HAP-1 (cell line): ENCODE measurements around the gene SLC35F2.

Experiments used
- DNase-seq, 2 experiments: peaks; one replicate each; pipeline ENCODE4 v3.0.0-alpha.2; 2016 to 2020; ENCODE audit warnings: low spot score in 2 of 2
- H3K27me3 ChIP-seq: fragments of 250-450 bp; sonication (Bioruptor Pico); 2 replicates; pipeline ENCODE4 v1.5.1; 2020; ENCODE audit warnings: low read depth, mild to moderate bottlenecking, moderate library complexity
- H3K36me3 ChIP-seq: fragments of 250-450 bp; sonication (Bioruptor Pico); replicated peaks from 2 replicates; pipeline ENCODE4 v1.5.1; 2020; ENCODE audit warnings: mild to moderate bottlenecking
- H3K4me1 ChIP-seq: fragments of 250-450 bp; sonication (Bioruptor Pico); 2 replicates; pipeline ENCODE4 v1.5.1; 2020; ENCODE audit warnings: mild to moderate bottlenecking
- H3K4me3 ChIP-seq: fragments of 250-450 bp; sonication (Bioruptor Pico); 2 replicates; pipeline ENCODE4 v1.5.1; 2020; ENCODE audit warnings: mild to moderate bottlenecking, moderate library complexity
- H3K9me3 ChIP-seq: fragments of 250-450 bp; sonication (Bioruptor Pico); 2 replicates; pipeline ENCODE4 v1.5.1; 2020; ENCODE audit warnings: mild to moderate bottlenecking, moderate library complexity
- in situ Hi-C: fragments of 300-500 bp; cut with MboI; formaldehyde crosslinking; loops from 3 replicates; pipeline ENCODE4 v1.14.3; 2020; ENCODE audit warnings: low sequenced_read_pairs, inconsistent platforms, mixed read lengths

The SLC35F2 gene

DNA sequence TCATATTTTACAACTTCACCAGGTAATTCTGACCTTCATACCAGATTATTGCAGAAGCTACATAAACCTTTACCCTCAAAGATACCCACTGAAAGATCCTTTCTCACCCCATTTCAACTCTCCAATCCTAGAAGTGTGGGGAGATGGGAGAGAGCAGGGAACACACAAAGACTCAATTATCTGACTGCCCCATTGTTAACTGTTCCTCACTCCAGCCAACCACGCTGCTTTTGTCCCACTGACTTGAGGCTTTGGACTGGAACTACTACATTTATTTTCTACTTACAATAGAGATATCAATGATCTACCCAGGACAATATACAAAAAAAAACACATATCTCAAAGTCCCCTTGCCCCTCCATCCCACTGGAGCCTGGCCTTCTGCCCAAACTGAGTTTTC, 102.0 kb downstream of the SLC35F2 start:
- Histone ChIP-seq H3K36me3 (no peaks in the 10 kb centered on the region), H3K4me1 (no peaks in the 10 kb centered on the region), H3K27me3 (peaks cover 13% of the 10 kb centered on the region), H3K4me3 (no peak overlapping the region), H3K9me3 (no peaks in the 10 kb centered on the region)
- DNase-seq: no peak
- in situ Hi-C loops: no loop called here

DNA sequence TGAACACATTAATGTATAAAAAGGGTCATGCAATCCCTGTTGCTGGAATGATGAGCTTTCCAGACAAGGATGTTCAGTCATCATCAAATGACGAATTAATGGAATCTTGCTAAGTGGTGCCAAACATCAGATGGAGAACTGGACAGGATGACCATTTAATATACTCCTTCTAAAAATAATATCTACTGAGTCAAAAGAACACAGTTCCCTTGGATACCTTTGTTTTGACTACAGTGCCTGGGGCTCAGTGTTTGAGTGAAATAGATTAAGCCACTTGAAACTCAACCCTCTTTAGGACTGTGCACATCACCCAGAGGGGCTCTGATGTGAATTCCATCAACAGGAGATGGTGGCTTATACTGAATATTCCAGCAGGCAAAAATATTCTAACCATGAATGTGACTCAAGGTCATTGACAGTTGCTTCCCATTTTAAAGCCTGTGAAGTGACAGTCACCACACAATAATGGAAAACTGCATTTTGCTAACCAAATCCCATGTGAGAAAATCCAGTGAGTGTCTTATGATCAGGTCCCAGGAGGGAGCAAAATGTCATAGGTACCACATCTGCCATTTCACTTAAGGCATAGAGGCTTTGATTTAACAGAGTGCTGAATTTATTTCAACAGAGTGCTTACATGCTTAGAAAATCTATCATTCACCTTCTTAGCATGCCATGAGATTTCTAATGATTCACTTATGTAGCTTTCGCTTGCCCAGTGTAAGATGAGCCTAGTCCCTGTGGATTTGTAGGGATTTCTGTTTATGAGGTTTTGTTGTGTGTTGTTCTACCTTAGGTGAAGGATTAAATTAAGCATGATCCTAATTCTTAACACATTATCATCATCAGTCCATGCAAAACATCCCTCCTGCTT, 105.4 kb downstream of the SLC35F2 start:
- in situ Hi-C loops: no loop called here
- no peak for DNase-seq

DNA sequence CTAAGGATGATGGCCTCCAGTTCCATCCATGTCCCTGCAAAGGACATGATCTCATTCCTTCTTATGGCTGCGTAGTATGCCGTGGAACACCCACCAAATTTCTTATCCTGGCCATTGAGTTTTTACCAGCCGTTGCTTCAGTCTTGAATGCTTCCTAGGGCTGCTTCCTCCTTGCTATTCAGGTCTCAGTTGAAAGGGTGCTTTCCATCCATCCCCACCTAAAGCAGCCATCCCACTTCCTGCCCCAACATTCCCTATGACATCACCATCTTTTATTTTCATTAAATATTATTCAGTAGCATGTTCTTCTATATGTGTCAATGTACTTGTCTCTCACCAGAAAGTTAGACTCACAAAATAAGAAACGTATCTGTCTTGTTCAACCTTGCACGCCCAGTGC, 106.1 kb downstream of the SLC35F2 start:
- H3K36me3 ChIP-seq: no peaks in the 10 kb centered on the region
- H3K4me3 ChIP-seq: no peak overlapping the region
- in situ Hi-C loops: no loop called here
- no peaks in the 10 kb centered on the region for H3K4me1 ChIP-seq
- H3K27me3 ChIP-seq: peaks cover 18% of the 10 kb centered on the region
- DNase-seq: no peak
- H3K9me3 ChIP-seq: no peaks in the 10 kb centered on the region

More for the DNA sequence above, 105.4 kb downstream of the SLC35F2 start:
- H3K4me1 ChIP-seq: no peaks in the 10 kb centered on the region
- no peaks in the 10 kb centered on the region for H3K9me3 ChIP-seq
- no peak overlapping the region for H3K4me3 ChIP-seq
- no peaks in the 10 kb centered on the region for H3K36me3 ChIP-seq
- peaks cover 18% of the 10 kb centered on the region for H3K27me3 ChIP-seq

DNA sequence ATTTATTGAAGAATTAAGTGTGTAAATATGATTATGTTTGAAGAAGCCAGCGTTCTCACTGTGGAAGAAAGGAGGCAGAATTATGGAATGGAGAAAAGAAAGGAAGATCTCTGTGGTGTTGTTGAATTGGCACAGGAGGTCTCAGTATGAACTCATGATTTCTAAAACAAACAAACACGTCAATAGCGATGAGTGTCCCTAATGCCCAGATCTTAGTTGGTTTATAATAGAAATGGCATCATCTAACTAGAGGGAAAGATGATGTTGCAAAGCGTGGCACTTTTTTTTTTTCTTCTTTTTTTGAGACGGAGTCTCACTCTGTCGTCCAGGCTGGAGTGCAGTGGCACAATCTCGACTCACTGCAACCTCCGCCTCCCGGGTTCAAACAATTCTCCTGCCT, 107.5 kb downstream of the SLC35F2 start:
- Histone ChIP-seq H3K36me3 (no peaks in the 10 kb centered on the region), H3K27me3 (peaks cover 20% of the 10 kb centered on the region), H3K4me3 (no peak overlapping the region), H3K4me1 (no peaks in the 10 kb centered on the region), H3K9me3 (peaks cover 3% of the 10 kb centered on the region; the same call in 1 of the 2 replicates)
- in situ Hi-C loops: no loop called here
- no peak for DNase-seq

DNA sequence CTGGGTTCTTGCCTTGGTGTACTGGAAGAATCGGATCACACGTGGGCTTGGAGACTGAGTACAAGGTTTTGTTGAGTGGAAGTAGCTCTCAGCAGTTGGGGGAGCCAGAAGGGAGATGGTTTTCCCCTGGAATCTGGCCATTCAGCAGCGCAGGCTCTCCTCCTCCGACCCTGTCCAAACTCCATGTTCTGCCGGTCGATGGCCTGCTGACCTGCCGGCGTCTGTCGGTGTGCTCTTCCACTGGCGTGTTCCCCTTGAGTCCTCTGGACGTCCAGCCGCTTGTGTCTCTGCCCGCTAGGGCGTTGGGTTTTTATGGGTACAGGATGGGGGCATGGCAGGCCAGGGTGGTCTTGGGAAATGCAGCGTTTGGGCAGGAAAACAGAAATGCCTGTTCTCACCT, 108.3 kb downstream of the SLC35F2 start:
- Histone ChIP-seq H3K36me3 (no peaks in the 10 kb centered on the region), H3K4me1 (no peaks in the 10 kb centered on the region), H3K4me3 (no peak overlapping the region), H3K27me3 (peaks cover 21% of the 10 kb centered on the region), H3K9me3 (peaks cover 3% of the 10 kb centered on the region; the same call in 1 of the 2 replicates)
- no peak for DNase-seq
- in situ Hi-C loops: no loop called here

DNA sequence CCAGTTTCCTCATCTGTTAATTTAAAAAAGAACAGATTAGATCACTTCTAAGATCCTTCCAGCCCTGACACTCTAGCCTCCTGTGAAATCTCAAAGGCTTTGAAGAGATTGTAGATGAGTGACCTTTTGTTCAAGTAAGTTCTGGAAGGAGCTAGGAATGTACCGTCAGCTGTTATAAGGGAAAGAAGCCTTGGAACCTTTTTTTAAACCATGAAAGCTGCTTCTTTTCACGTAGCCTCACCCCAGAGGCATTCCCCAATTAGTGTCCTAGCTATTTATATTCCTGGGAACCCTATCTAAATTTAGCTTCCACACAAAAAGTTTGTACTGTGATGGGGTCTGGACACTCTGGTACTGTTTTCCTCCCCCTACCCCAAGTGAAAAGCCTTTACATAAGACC, 111.0 kb downstream of the SLC35F2 start:
- no peaks in the 10 kb centered on the region for H3K36me3 ChIP-seq
- no peak for DNase-seq
- no peak overlapping the region for H3K4me3 ChIP-seq
- H3K9me3 ChIP-seq: peaks cover 3% of the 10 kb centered on the region; the same call in 1 of the 2 replicates
- peaks cover 18% of the 10 kb centered on the region for H3K27me3 ChIP-seq
- in situ Hi-C loops: no loop called here
- no peaks in the 10 kb centered on the region for H3K4me1 ChIP-seq

DNA sequence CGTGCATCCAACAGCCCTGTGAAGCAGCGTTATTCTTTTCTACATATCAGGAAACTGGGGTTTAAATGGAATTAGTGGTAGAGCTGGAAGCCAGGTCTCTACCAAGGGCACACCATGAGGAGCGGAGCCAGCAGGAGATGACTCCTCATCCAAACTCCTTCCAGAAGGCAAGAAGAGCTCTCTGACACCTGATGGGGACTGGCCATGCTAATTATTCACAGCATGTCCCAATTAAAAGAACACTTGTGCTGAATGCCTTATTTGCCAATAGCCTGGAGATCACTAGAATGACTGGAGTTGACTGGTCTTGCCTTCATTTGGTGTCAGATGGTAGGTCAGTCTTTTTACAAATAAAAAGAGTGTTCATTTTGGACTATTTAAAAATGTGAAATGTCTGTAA, 113.9 kb downstream of the SLC35F2 start:
- in situ Hi-C loops: no loop called here
- Histone ChIP-seq H3K4me1 (peaks cover under 1% of the 10 kb centered on the region; the same call in 1 of the 2 replicates), H3K27me3 (peaks cover 10% of the 10 kb centered on the region), H3K4me3 (no peak overlapping the region), H3K9me3 (peaks cover 5% of the 10 kb centered on the region; the same call in 1 of the 2 replicates), H3K36me3 (no peaks in the 10 kb centered on the region)
- no peak for DNase-seq

DNA sequence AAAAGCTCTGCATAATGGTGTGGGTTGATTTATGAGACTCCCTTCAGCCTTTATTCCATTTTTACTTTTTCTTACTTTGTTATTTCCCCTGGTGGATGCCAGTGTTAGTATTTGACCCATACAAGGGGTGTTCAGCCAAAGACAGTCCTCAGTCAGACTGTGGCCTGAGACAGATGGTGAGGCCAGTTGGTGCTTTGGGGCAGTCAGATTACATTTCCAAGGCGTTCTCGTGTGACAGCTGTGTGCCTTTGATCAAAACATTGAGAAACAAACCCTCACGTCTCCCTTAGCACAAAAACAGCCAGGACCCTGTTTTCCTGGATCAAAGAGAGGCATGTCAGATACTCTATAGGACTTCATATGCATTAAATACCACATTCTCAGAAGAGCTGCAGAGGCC, 115.4 kb downstream of the SLC35F2 start:
- Histone ChIP-seq H3K27me3 (peaks cover 10% of the 10 kb centered on the region), H3K4me3 (no peak overlapping the region), H3K4me1 (peaks cover 2% of the 10 kb centered on the region; the same call in 1 of the 2 replicates), H3K36me3 (no peaks in the 10 kb centered on the region), H3K9me3 (peaks cover 5% of the 10 kb centered on the region; the same call in 1 of the 2 replicates)
- DNase-seq: no peak
- in situ Hi-C loops: no loop called here

DNA sequence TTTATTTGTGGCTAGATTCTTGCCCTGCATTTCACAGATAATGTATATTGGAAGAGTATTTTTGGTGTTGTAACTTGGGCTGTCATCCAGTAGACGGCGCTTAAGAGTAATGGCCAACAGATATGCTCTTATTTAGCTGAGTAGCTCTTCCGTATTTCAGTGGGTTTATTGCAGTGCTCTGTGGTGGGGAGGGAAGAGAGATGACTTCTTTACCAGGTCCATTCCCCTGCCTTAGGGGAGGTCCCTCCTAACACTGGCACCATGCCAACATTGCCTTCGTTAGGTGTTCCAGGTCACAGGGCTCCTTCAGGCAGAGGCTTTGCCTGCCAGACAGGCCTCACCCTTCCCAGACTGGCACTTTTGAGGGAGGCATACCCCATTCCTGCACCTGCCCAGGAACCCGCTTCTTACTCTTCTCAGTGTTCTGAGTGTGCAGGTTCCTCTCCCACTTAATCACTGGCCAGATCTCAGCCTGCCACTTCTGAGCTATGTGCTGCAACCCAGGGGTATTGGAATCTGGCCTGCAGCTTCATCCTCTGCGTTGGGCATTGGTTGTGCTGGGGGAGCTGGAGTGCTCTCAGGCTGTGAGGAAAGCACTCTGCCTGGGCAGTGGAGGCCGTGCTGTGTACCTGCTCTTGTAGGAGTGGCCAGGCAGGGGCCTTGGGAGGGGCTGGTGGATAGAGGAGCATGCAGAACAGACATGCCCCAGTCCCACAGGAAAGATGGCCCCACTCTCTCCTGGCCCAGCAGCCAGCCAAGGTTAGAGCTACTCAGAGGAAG, 117.4 kb downstream of the SLC35F2 start:
- Histone ChIP-seq H3K9me3 (peaks cover 3% of the 10 kb centered on the region; the same call in 1 of the 2 replicates), H3K36me3 (no peaks in the 10 kb centered on the region), H3K4me1 (peaks cover 2% of the 10 kb centered on the region; the same call in 1 of the 2 replicates), H3K27me3 (peaks cover 8% of the 10 kb centered on the region), H3K4me3 (no peak overlapping the region)
- in situ Hi-C loops: no loop called here
- DNase-seq: peak; percentile 11 to 27
